ENCODE data around the gene PBX2. TPM values are rescaled to one million over a fixed set of nuclear protein-coding genes. Genes with fewer than 3 reads are reported as not detected.

The PBX2 gene
- total RNA-seq, 1 donor from 2014 or later: 206 TPM

DNA sequence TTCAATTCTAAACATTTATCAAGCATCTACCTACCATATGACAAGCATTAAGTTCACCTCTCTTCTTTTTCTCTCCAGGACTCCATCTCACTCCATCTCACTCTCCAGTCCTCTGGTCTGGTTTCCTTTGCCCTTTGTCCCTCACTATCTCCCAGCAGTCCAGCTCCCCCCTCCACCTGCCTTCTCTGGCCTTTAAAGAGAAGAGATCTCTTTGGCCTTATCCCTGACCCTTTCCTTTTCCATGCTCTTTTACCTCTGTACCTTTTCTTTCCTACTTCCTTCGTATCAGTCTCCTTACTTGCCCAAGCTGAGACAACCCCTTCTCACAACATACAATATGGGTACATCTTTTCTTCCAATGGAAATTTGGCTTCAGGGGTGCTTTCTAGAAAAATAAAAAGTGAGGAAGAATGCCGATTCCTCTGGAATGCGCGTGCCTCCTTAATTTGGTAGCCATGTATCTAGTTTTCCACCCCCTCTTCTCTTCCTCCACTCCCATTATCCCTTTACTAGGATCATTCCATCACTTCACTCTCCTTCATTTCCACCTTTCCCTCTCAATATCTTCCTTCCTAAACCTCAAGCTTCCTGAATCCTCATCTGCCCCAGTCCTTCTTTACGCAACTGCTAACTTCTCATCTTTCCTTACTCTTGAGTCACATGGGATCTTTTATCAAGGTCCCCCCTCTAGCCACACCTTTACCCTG is 13.4 kb downstream of the PBX2 start:
- Mint-ChIP-seq H3K27me3 (ENCODE audit: low read depth) (peaks cover 6% of the 10 kb centered on the region), H3K4me1 (peaks cover 67% of the 10 kb centered on the region), H3K27ac (ENCODE audit: unreplicated experiment) (peak overlapping the region; percentile 98)

DNA sequence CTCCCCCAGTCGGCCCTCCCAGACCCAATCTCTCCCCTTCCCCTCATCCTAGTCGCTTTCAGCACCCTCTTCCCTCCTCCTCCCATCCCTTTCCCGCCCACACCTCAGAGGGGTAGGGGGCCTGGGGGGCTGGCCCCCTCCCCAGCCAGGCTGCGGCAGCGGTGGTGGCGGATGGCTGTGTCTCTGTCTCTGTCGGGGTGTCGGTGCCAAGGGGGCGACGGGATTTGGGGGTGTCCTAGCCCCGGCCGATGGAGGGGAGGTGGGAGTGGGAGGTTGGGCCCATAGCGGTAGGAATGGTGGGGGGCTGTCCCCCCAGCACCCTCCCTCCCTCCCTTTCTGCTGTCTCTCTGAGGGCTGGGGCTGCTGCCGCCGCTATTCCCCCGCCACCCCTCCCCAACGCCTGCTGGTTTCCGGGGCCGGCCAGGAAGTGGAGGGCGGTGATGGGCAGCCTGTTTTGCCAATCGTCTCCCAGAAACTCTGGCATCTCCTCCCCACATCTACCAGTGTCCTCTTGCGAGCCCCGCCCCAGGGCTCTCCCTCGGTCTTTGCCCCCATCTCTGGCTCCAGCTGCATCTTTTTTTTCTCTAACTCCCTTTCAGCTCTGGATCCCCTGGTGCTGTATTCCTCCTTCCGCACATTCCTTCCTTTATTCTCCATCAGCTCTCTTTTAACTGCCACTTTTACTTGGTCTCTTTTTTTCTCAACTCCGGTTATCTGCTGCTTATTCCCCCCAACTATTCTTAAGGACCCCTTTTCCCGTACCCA is 14.1 kb downstream of the PBX2 start, which contains the start of gene AGPAT1:
Gene AGPAT1, minus strand, starts transcription at position 374 of the 765 bp plus-strand sequence. CDS start 4,588 bp downstream, outside the sequence.
- Mint-ChIP-seq H3K36me3 (ENCODE audit: low read depth) (peaks cover 4% of the 10 kb centered on the region), H3K27me3 (ENCODE audit: low read depth) (peaks cover 6% of the 10 kb centered on the region), H3K4me3 (peak within 1 kb of the TSS; percentile 98), H3K9me3 (no peaks in the 10 kb centered on the region), H3K4me1 (peaks cover 66% of the 10 kb centered on the region), H3K27ac (ENCODE audit: unreplicated experiment) (peak within 1 kb of the TSS; percentile 98)
- TF ChIP-seq, protein P1, sequence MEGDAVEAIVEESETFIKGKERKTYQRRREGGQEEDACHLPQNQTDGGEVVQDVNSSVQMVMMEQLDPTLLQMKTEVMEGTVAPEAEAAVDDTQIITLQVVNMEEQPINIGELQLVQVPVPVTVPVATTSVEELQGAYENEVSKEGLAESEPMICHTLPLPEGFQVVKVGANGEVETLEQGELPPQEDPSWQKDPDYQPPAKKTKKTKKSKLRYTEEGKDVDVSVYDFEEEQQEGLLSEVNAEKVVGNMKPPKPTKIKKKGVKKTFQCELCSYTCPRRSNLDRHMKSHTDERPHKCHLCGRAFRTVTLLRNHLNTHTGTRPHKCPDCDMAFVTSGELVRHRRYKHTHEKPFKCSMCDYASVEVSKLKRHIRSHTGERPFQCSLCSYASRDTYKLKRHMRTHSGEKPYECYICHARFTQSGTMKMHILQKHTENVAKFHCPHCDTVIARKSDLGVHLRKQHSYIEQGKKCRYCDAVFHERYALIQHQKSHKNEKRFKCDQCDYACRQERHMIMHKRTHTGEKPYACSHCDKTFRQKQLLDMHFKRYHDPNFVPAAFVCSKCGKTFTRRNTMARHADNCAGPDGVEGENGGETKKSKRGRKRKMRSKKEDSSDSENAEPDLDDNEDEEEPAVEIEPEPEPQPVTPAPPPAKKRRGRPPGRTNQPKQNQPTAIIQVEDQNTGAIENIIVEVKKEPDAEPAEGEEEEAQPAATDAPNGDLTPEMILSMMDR (conservative IDR thresholded peaks at IDR 0.05): no peak
- DNase-seq (ENCODE audit: low read depth, low spot score): peak; percentile 96

More for the DNA sequence above, 13.4 kb downstream of the PBX2 start:
- Mint-ChIP-seq H3K4me3 (peak overlapping the region; percentile 98), H3K9me3 (no peaks in the 10 kb centered on the region), H3K36me3 (ENCODE audit: low read depth) (peaks cover 4% of the 10 kb centered on the region)
- no peak for DNase-seq (ENCODE audit: low read depth, low spot score)
- TF ChIP-seq, protein P1 (conservative IDR thresholded peaks at IDR 0.05): no peak

DNA sequence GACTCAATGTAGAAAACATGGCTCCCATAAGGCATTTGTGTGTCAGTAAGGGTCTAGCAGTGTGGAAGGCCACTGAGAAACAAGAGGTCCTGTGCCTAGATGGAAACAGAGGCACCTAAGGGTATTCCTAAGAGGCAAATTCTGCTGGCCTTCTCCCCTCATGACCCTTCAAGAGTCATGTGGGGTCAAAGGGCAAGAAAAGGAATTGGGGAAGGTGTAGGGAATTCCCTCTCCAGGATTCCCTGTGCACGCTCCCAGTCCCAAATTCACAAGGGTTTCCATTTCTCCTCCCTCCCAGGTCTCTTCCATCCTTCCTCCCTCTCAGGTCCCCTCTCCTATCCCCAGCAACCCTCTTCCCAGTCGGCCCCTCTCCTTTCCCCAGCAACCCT is 14.7 kb downstream of the PBX2 start:
- TF ChIP-seq, protein P1 (conservative IDR thresholded peaks at IDR 0.05): no peak
- H3K27ac Mint-ChIP-seq (ENCODE audit: unreplicated experiment): peak overlapping the region; percentile 92
- H3K4me3 Mint-ChIP-seq: peak overlapping the region; percentile 98

DNA sequence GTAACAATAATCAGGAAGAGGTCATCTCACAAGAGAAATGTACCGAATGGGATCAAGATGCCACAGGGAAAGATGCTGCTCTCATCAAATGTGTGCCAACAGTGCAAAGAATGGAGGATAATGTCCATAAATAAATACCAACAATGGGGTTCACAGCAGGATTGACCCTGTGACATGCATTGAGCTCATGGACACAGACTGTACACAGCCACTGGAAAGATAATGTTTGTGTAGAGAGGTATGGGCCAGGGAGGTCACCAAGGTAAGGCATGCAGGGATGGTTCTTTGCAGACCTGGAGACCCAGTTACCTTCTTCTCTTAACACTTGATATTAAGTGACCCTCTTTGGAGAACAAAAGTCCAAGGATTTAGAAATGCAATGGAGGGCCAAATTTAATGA is 15.6 kb downstream of the PBX2 start:
- TF ChIP-seq, protein P1 (conservative IDR thresholded peaks at IDR 0.05): no peak
- Mint-ChIP-seq H3K9me3 (no peaks in the 10 kb centered on the region), H3K36me3 (ENCODE audit: low read depth) (peaks cover 14% of the 10 kb centered on the region), H3K4me3 (peak overlapping the region; percentile 98), H3K4me1 (peaks cover 62% of the 10 kb centered on the region), H3K27me3 (ENCODE audit: low read depth) (peaks cover 6% of the 10 kb centered on the region), H3K27ac (ENCODE audit: unreplicated experiment) (no peak overlapping the region)
- DNase-seq (ENCODE audit: low read depth, low spot score): no peak

More for the DNA sequence above, 14.7 kb downstream of the PBX2 start:
- Mint-ChIP-seq H3K9me3 (no peaks in the 10 kb centered on the region), H3K36me3 (ENCODE audit: low read depth) (peaks cover 7% of the 10 kb centered on the region), H3K27me3 (ENCODE audit: low read depth) (peaks cover 6% of the 10 kb centered on the region), H3K4me1 (peaks cover 60% of the 10 kb centered on the region)
- no peak for DNase-seq (ENCODE audit: low read depth, low spot score)

DNA sequence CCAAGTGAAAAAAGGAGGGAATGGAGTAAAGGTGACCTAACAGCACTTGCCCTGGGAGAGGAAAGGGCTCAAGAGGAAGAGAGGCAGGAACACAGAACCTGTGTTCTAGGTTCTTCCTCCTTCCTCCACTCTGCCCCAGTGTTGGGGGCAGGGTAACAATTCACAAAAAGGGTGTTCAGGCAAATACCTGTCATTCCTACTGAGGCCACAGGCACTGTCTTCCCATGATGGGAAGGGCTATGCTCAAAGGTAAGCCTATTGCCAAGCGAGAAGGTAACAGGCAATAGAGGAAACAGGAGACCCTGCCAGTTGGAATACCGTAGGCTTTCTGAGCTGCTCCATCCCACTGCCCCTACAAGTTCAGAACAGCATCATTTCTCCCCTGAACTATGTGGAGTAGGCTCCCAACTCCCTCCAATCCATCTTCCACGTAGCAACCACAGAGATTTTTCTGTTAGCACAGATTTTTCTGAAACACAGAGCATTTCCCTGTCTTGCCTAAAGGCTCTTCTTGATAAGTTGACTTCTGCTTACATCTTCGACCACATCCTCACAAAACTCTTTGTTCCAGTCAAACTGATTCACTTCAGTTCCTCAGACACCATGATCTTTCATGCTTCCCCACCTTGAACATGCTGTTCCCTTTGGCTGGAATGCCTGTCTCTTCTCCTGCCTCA is 16.8 kb downstream of the PBX2 start:
- Mint-ChIP-seq H3K36me3 (ENCODE audit: low read depth) (peaks cover 16% of the 10 kb centered on the region), H3K4me1 (peaks cover 58% of the 10 kb centered on the region), H3K4me3 (peak overlapping the region; percentile 73), H3K27me3 (ENCODE audit: low read depth) (peaks cover 5% of the 10 kb centered on the region), H3K9me3 (no peaks in the 10 kb centered on the region), H3K27ac (ENCODE audit: unreplicated experiment) (no peak overlapping the region)
- no peak for DNase-seq (ENCODE audit: low read depth, low spot score)
- TF ChIP-seq, protein P1 (conservative IDR thresholded peaks at IDR 0.05): no peak
